LNCAP (cell line): Measurements from ENCODE around the gene PTH1R.

Experiments
- CTCF ChIP-seq: fragments of 450-650 bp; IDR thresholded peaks from 2 replicates; pipeline ENCODE4 v1.5.1; 2017; ENCODE audit warnings: mild to moderate bottlenecking

Gene PTH1R

DNA sequence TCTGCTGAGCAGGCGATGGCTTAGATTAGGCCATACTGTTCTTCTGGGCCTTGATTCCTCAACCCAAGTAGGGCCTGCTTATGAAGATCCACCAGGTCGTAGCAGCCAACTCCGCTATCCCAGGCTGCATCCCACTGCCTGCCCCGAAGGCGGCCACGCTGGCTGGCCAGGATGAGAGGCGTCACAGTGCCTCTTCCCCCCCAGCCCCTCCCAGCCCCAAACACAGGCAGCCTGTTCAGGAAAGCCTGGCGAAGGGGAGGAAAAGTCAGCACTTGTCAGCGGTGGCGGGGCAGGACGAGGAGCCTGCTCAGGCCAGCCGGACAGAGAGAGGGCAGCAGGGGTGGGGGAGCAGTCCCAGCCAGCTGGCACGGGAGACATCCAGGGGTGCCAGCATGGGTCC is 11.2 kb downstream of the PTH1R start:
- no peak for TF ChIP-seq CTCF

GRCh38 chr3:46889381-46890110 is 12.0 kb downstream of the PTH1R start:
- no peak for TF ChIP-seq CTCF

GRCh38 chr3:46890132-46890531 is 12.6 kb downstream of the PTH1R start:
- no peak for TF ChIP-seq CTCF

- no peak for TF ChIP-seq CTCF
These were observed 13.6 kb downstream of the PTH1R start for GRCh38 chr3:46891132-46891531.

- TF ChIP-seq CTCF: no peak
These were observed 15.0 kb downstream of the PTH1R start for GRCh38 chr3:46892285-46893145.

- TF ChIP-seq CTCF: no peak
These were observed 15.7 kb downstream of the PTH1R start for GRCh38 chr3:46893146-46893748.

GRCh38 chr3:46893763-46894162 is 16.2 kb downstream of the PTH1R start:
- TF ChIP-seq CTCF: no peak
